NB4 (cell line): ENCODE results near the gene STAC.

Experiments used
- CTCF ChIP-seq: IDR thresholded peaks from one replicate; pipeline ENCODE4 v1.5.1; 2012; ENCODE audit warnings: low read depth, low read length
- TF ChIP-seq, protein P1 (sequence below): IDR thresholded peaks from 2 replicates; pipeline ENCODE4 v1.6.1; 2011; ENCODE audit warnings: low read depth, low read length

DNA sequence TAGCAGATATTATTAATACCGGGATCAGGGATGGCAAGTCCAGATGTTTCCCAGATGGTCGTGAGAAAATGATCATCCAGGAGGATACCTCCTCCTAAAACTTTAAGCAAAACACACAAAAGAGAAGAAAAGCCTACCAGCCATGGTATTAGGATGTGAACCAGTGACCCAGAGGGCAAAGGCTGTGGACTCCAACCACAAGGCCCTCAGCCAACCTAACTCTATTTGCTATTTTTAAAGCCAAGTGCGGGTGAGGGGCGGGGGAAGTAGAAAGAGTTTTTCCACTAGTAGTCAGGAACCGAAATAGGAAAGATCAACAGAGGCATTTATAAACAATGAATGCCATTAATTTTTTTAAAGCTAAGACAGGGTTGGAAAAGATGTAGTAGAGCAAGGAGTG lies 77.4 kb downstream of the STAC start:
- TF ChIP-seq CTCF: no peak
- TF ChIP-seq, protein P1, sequence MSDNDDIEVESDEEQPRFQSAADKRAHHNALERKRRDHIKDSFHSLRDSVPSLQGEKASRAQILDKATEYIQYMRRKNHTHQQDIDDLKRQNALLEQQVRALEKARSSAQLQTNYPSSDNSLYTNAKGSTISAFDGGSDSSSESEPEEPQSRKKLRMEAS: no peak
